Stimulated activated CD8-positive, alpha-beta memory T cell treated with anti-CD3 and anti-CD28 coated beads, Interleukin-4, amount 100 ng/mL, for 48 hours (primary cell): Measurements from ENCODE around the gene ABCA1.
"Not testable (repeated sequence)": the region's sequence is repeated elsewhere in the genome, so short reads cannot be mapped to it uniquely, and the experiment has no call there.

Experiments used
- DNase-seq: peaks from one replicate; pipeline ENCODE4 v3.0.0-alpha.2; 2020

The ABCA1 gene

GRCh38 chr9:104903609-104904008 lies 24.3 kb downstream of the ABCA1 start:
- DNase-seq = no peak

- DNase-seq = no peak
Observed at GRCh38 chr9:104900871-104901270, 27.1 kb downstream of the ABCA1 start.

GRCh38 chr9:104900324-104900723 lies 27.6 kb downstream of the ABCA1 start:
- DNase-seq = no peak

- no peak for DNase-seq
Observed at GRCh38 chr9:104899759-104900247, 28.2 kb downstream of the ABCA1 start.

- DNase-seq = not testable (repeated sequence)
Observed at GRCh38 chr9:104898376-104898775, 29.6 kb downstream of the ABCA1 start.

GRCh38 chr9:104896131-104896530 lies 31.8 kb downstream of the ABCA1 start:
- no peak for DNase-seq

- no peak for DNase-seq
Observed at GRCh38 chr9:104895572-104895971, 32.4 kb downstream of the ABCA1 start.

- DNase-seq = no peak
Observed at GRCh38 chr9:104892701-104893100, 35.3 kb downstream of the ABCA1 start.

GRCh38 chr9:104890433-104890770 lies 37.6 kb downstream of the ABCA1 start:
- DNase-seq = no peak

GRCh38 chr9:104885818-104886709 lies 41.9 kb downstream of the ABCA1 start:
- no peak for DNase-seq

- DNase-seq = no peak
Observed at GRCh38 chr9:104883169-104883568, 44.8 kb downstream of the ABCA1 start.

- DNase-seq = no peak
Observed at GRCh38 chr9:104882566-104882965, 45.4 kb downstream of the ABCA1 start.

GRCh38 chr9:104882086-104882485 lies 45.9 kb downstream of the ABCA1 start:
- DNase-seq = no peak

GRCh38 chr9:104879555-104880309 lies 48.2 kb downstream of the ABCA1 start:
- no peak for DNase-seq

GRCh38 chr9:104876587-104876986 lies 51.4 kb downstream of the ABCA1 start:
- no peak for DNase-seq

- DNase-seq = no peak
Observed at GRCh38 chr9:104875897-104876296, 52.1 kb downstream of the ABCA1 start.

- no peak for DNase-seq
Observed at GRCh38 chr9:104875320-104875719, 52.6 kb downstream of the ABCA1 start.

GRCh38 chr9:104873489-104873850 lies 54.5 kb downstream of the ABCA1 start:
- DNase-seq = no peak

GRCh38 chr9:104872656-104873488 lies 55.1 kb downstream of the ABCA1 start:
- no peak for DNase-seq

- DNase-seq = no peak
Observed at GRCh38 chr9:104871961-104872527, 55.9 kb downstream of the ABCA1 start.

- DNase-seq = no peak
Observed at GRCh38 chr9:104869811-104870210, 58.1 kb downstream of the ABCA1 start.

- no peak for DNase-seq
Observed at GRCh38 chr9:104868687-104869404, 59.1 kb downstream of the ABCA1 start.
